Activated CD4-positive, alpha-beta T cell treated with anti-CD3 and anti-CD28 coated beads, Interleukin-2, Interleukin-6, amounts not matched to agents 100 ng/mL and 50 ng/mL, durations not matched to agents 16 hours and 8 hours (primary cell): ENCODE measurements around the gene SSBP2.

Experiments used
- DNase-seq: peaks from one replicate; pipeline ENCODE4 v3.0.0-alpha.2; 2020

SSBP2 gene

GRCh38 chr5:81363093-81363871 is 387.6 kb downstream of the SSBP2 start:
- no peak for DNase-seq
